SJCRH30 (cell line): ENCODE results near the gene RMND5B. TPM values are rescaled to one million over a fixed set of nuclear protein-coding genes. Genes with fewer than 3 reads are reported as not detected.
"Not testable (repeated sequence)": the region's sequence is repeated elsewhere in the genome, so short reads cannot be mapped to it uniquely, and the experiment has no call there.

Experiments
- DNase-seq, 2 experiments: peaks; one replicate each; pipeline ENCODE4 v3.0.0-alpha.2; 2015 to 2020
- H3K27ac ChIP-seq: fragments of 250-450 bp; sonication (Bioruptor Pico); 2 replicates; pipeline ENCODE4 v1.5.1; 2020; ENCODE audit warnings: mild to moderate bottlenecking, moderate library complexity
- H3K27me3 ChIP-seq: fragments of 250-450 bp; sonication (Bioruptor Pico); 2 replicates; pipeline ENCODE4 v1.5.1; 2020; ENCODE audit warnings: mild to moderate bottlenecking, moderate library complexity
- H3K36me3 ChIP-seq: fragments of 250-450 bp; sonication (Bioruptor Pico); 2 replicates; pipeline ENCODE4 v1.5.1; 2020; ENCODE audit warnings: mild to moderate bottlenecking, moderate library complexity
- H3K4me1 ChIP-seq: fragments of 250-450 bp; sonication (Bioruptor Pico); 2 replicates; pipeline ENCODE4 v1.5.1; 2020; ENCODE audit warnings: mild to moderate bottlenecking, moderate library complexity
- H3K4me3 ChIP-seq: fragments of 250-450 bp; sonication (Bioruptor Pico); 2 replicates; pipeline ENCODE4 v1.5.1; 2020; ENCODE audit warnings: mild to moderate bottlenecking, moderate library complexity
- H3K9me3 ChIP-seq: fragments of 250-450 bp; sonication (Bioruptor Pico); replicated peaks from 2 replicates; pipeline ENCODE4 v1.5.1; 2020; ENCODE audit warnings: mild to moderate bottlenecking, moderate library complexity
- total RNA-seq: library from RNA; depleted of rRNA; stranded (reverse); fragments of >200 nt; shearing (Covaris generic); gene quantifications from 2 replicates; pipeline ENCODE4 v1.2.3, GENCODE V29; 2014; rRNA removed

RMND5B gene, protein sequence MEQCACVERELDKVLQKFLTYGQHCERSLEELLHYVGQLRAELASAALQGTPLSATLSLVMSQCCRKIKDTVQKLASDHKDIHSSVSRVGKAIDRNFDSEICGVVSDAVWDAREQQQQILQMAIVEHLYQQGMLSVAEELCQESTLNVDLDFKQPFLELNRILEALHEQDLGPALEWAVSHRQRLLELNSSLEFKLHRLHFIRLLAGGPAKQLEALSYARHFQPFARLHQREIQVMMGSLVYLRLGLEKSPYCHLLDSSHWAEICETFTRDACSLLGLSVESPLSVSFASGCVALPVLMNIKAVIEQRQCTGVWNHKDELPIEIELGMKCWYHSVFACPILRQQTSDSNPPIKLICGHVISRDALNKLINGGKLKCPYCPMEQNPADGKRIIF
- 24.6 and 24.7 TPM in 2 replicates for total RNA-seq

DNA sequence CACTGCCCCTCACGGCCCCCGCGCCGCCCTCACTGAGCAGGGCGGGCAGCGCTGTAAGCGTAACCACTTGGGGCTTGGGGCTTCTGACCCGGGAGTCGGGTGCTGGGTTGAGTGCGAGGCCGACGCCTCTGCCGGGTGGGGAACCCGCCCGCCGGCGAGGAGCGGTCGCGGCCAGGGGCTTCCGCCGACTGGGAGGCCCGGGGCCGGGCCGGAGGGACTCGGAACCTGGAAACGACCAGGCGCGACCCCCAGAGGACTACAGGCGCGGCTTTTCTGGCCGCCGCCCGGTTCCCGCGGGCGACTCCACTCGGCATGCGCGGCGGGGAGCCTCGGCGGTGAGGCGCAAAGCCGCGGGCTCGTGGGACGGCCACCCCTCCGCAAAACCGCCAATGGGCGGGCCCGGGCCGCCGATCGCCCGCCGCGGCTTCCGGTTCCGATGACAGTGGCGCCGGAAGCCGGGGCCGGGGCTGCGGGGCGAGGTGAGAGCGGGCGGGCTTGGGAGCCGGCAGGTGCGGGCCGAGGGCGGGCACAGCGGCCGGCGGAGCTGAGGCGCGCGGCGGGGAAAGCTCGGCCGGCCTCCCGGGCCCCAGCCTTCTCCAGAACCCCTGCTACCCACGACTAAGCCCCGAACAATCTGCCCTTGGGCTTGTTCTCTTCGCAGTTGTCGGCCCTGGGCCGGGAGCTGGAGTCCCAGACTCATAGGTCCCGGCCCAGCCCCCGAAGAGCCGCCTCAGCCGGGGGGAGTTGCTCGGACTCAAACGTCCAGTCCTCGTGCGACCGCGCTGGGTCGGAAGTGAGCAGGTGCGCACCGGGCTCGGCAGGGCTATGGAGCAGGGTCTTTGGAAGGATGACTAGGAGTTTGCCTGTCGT is at the start of gene RMND5B:
RMND5B (plus strand) TSS at position 439 of the 870 bp plus-strand sequence. CDS start 7,106 bp downstream, outside the sequence.
- peak; percentile 84 to 87 for DNase-seq
- Histone ChIP-seq H3K27ac (peak within 1 kb of the TSS; percentile 67), H3K9me3 (no peaks in the 10 kb centered on the region), H3K27me3 (no peaks in the 10 kb centered on the region), H3K36me3 (peaks cover 10% of the 10 kb centered on the region; the same call in 1 of the 2 replicates), H3K4me1 (0 out of 2 replicates have a peak, but pooled peaks cover 4% of the 10 kb centered on the region), H3K4me3 (peak within 1 kb of the TSS; percentile 65)

DNA sequence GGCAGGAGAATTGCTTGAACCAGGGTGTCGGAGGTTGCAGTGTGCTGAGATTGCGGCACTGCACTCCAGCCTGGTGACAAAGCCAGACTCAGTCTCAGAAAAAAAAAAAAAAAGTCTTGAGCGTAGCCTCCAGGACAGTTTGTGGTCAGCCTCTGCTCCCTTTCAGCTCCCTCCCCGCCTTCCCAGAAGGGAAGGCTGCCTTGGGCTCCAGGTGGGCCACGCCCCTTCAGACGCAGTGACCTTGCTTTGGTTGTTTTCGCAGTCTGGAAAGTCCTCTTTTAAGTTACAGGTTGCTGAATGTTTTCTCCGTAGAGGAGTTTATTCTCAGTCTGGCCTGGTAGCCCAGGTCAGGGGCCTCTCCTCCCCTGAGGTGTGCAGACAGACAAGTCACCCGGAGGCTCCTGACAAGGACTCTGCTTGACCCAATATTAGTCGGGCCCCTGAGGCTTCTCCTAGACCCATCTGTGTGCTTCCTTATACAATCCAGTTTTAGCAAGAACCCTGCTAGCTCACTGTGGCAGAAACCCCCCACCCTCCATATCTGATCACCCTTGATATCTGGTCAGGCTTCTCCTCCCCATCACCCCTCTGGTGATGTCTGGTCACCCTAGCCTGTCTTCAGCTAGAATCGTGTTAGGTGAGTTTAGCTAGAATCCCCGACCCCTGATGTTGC is 49.1 kb upstream of the RMND5B start:
- H3K9me3 ChIP-seq: no peaks in the 10 kb centered on the region
- no peaks in the 10 kb centered on the region for H3K27me3 ChIP-seq
- no peak overlapping the region for H3K27ac ChIP-seq
- peaks cover 34% of the 10 kb centered on the region for H3K4me1 ChIP-seq
- no peak for DNase-seq
- no peaks in the 10 kb centered on the region for H3K36me3 ChIP-seq
- no peak overlapping the region for H3K4me3 ChIP-seq

DNA sequence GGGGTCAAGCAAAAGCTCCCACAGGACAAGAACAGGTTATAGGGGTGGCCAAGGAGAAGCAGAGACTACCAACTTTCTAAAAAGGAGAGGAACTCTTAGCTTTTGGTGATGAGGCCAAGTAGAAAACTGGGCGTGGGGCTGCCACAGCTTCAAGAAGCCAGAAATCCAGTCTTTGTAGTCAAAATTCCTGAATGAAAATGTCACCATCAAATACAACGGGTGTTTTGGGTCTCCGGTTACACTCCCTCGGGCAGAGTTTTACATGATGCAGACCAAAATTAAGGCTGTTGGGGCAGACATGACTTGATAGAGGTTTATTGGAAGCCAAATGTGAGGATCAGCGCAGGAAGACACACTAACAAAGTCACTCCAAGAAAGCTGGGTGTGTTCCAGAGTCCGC is 46.9 kb upstream of the RMND5B start:
- Histone ChIP-seq H3K36me3 (no peaks in the 10 kb centered on the region), H3K27ac (no peak overlapping the region), H3K4me3 (no peak overlapping the region), H3K9me3 (no peaks in the 10 kb centered on the region), H3K4me1 (peaks cover 18% of the 10 kb centered on the region), H3K27me3 (no peaks in the 10 kb centered on the region)
- DNase-seq: peak; percentile 27 to 51

DNA sequence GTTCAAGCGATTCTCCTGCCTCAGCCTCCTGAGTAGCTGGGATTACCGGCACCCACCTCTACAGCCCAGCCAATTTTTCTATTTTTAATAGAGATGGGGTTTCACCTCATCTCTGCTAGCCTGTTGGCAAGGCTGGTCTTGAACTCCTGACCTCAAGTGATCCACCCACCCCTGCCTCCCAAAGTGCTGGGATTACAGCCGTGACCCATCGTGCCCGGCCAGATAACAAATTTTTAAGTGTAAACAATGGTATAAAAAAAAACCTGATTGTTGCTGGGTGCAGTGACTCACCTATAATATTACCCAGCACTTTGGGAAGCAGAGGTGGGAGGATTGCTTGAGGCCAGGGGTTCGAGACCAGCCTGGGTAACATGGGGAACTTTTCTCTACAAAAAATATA is 45.5 kb upstream of the RMND5B start:
- Histone ChIP-seq H3K36me3 (no peaks in the 10 kb centered on the region), H3K27ac (no peak overlapping the region), H3K4me1 (peaks cover 18% of the 10 kb centered on the region), H3K9me3 (no peaks in the 10 kb centered on the region), H3K27me3 (no peaks in the 10 kb centered on the region), H3K4me3 (no peak overlapping the region)
- no peak for DNase-seq

DNA sequence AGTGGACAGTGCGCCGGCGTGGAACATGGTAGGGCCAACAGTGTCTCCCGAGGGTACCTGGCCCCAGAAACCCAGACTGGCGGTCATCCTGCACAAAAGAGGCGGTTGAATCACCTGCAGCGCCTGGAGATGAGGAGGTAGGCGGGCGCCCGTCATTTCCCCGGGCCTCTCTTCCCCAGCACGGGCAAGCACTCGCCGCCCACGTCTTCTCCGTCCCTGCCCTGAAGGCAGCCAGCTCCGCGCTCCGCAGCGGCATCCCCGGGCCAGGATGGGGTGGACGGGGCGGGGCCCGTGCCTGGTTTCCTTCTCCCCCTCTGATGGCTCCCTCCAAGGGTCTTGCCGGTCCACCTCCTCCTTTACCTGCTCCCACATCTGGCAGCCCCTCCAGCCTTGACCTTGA is 44.5 kb upstream of the RMND5B start:
- no peaks in the 10 kb centered on the region for H3K9me3 ChIP-seq
- H3K27ac ChIP-seq: no peak overlapping the region
- no peaks in the 10 kb centered on the region for H3K36me3 ChIP-seq
- peaks cover 18% of the 10 kb centered on the region for H3K4me1 ChIP-seq
- H3K4me3 ChIP-seq: no peak overlapping the region
- H3K27me3 ChIP-seq: no peaks in the 10 kb centered on the region
- DNase-seq: no peak

DNA sequence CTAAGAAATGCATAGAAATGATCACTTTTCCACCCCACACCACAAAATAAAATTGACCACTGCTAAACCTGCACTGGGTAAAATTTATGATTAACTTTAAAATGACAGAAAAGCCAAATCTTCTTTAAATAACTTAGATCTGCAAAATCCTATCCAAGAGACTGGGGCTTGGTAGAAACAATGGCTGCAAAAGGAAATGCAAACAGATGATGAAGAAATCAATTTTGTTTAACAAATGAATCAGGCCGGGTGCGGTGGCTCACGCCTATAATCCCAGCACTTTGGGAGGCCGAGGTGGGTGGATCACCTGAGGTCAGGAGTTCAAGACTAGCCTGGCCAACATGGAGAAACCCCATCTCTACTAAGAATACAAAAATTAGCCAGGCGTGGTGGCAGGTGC is 43.6 kb upstream of the RMND5B start:
- peaks cover 18% of the 10 kb centered on the region for H3K4me1 ChIP-seq
- not testable (repeated sequence) for H3K9me3 ChIP-seq, DNase-seq, H3K36me3 ChIP-seq, H3K27me3 ChIP-seq, H3K27ac ChIP-seq, H3K4me3 ChIP-seq

DNA sequence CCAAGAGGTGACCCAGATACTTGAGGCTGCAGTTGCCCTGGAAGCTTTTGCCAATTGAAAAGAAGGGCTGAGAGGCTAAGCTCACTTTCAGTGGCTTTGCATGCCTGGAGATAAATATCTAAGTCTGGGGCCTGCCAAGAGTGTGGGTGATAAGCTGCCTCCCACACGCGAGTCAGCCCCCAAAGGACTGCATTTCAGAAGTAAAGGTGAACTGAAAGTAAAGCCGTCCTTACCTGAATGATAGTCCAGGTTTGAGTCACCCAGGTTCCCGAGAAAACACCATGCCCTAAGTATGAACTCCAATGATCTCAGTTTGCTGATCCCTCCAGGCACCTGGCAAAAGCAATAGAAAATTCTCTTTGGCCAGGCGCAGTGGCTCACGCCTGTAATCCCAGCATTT is 40.0 kb upstream of the RMND5B start:
- H3K27ac ChIP-seq: no peak overlapping the region
- no peaks in the 10 kb centered on the region for H3K36me3 ChIP-seq
- no peaks in the 10 kb centered on the region for H3K27me3 ChIP-seq
- H3K4me3 ChIP-seq: no peak overlapping the region
- DNase-seq: no peak
- no peaks in the 10 kb centered on the region; the same call in 1 of the 2 replicates for H3K9me3 ChIP-seq
- H3K4me1 ChIP-seq: no peaks in the 10 kb centered on the region

DNA sequence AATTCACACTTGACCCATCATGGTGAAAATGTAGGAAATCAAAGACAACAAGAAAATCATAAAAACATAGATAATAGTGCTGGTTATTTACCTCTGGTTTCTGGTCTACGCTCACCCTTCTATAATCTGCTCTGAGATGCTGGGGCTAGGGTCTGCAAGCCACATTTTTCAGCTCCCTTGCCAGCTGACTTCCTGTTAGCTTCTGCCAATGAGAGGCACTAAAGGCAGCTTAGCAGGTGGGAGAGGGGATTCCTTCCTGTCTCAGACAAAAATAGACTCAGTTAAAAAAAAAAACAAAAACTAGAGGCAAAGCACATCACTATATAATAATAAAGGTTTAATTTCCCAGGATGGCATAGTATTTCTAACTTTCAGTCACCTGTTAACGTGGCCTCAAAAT is 37.7 kb upstream of the RMND5B start:
- H3K36me3 ChIP-seq: no peaks in the 10 kb centered on the region
- no peaks in the 10 kb centered on the region for H3K27me3 ChIP-seq
- no peaks in the 10 kb centered on the region for H3K4me1 ChIP-seq
- H3K27ac ChIP-seq: no peak overlapping the region
- H3K4me3 ChIP-seq: no peak overlapping the region
- H3K9me3 ChIP-seq: no peaks in the 10 kb centered on the region; the same call in 1 of the 2 replicates
- no peak for DNase-seq

DNA sequence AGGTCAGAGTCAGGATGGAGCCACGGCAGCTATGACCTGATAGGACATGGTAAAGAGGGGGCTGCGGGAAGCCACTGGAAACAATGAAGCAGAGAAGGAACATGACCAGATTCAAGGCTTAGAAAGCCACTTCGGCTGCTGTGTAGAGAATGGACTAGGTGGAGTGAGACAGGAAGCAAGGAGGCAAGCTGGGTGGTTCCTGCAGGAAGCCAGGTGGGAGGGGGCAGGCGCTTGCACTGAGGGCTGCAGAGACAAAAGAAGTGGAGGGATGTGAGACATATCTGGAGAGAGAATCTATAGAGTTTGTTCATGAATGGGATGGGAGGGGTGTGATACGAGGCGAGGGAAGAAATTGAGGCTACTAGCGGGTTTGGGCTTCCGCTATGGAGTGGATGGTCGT is 36.5 kb upstream of the RMND5B start:
- H3K36me3 ChIP-seq: no peaks in the 10 kb centered on the region
- no peaks in the 10 kb centered on the region for H3K27me3 ChIP-seq
- no peaks in the 10 kb centered on the region; the same call in 1 of the 2 replicates for H3K9me3 ChIP-seq
- no peak overlapping the region for H3K4me3 ChIP-seq
- H3K4me1 ChIP-seq: no peaks in the 10 kb centered on the region
- H3K27ac ChIP-seq: no peak overlapping the region
- no peak for DNase-seq

DNA sequence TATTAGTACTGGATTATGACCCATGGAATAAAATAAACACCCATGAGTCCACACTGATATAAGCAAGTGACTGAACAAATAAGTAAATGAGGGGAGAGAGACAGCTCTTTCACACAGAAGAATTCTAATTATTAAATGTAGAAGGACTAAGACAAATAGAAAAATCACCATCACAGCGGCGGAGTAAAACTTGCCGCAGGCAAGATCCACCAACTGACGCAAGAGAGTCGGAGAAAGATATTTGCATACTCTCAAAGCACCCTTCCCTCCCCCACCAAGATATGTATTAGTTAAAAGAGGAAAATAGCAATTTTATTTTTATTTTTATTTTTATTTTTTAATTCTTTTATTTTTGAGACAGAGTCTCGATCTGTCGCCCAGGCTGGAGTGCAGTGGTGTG is 32.1 kb upstream of the RMND5B start:
- Histone ChIP-seq H3K27ac (no peak overlapping the region), H3K4me1 (no peaks in the 10 kb centered on the region), H3K4me3 (no peak overlapping the region), H3K9me3 (no peaks in the 10 kb centered on the region), H3K27me3 (no peaks in the 10 kb centered on the region), H3K36me3 (no peaks in the 10 kb centered on the region)
- DNase-seq: no peak

DNA sequence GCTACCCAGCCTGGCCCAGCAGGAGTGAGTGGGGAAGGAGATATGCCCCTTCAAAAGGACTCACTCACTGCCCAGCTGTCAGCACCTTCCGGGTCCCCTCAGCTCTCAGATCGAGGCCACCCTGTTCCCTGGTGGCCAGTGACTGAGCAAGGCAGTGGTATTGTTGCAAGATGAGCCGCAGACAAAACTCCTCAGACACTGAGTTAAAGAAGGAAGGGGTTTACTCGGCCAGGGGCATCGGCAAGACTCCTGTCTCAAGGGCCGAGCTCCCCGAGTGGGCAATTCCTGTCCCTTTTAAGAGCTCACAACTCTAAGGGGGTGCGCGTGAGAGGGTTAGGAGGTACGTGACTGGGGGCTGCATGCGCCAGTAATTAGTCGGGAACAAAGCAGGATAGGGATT is 27.2 kb upstream of the RMND5B start:
- H3K9me3 ChIP-seq: no peaks in the 10 kb centered on the region
- no peaks in the 10 kb centered on the region for H3K36me3 ChIP-seq
- H3K4me1 ChIP-seq: peaks cover 13% of the 10 kb centered on the region
- H3K27me3 ChIP-seq: no peaks in the 10 kb centered on the region
- DNase-seq: no peak
- no peak overlapping the region for H3K27ac ChIP-seq
- no peak overlapping the region for H3K4me3 ChIP-seq

DNA sequence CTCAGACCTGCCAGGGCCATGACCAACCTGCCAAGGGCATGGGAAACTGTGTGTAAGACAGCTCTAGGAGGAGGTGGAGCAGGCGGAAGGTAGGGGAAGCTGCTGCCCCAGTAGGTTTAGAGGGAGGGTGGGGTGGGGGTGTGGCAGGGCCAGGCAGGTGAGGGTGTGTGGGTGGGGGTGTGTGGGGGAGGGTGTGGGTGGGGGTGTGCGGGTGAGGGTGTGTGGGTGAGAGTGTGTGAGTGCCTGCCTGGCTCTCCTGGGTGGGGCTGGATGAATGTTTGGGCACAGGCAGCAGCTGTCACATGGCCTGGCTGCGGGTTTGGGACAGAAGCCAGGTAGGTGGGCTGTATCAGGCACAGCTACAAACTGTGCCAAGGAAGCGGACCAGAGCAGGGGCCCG is 26.3 kb upstream of the RMND5B start:
- Histone ChIP-seq H3K27me3 (no peaks in the 10 kb centered on the region), H3K36me3 (no peaks in the 10 kb centered on the region), H3K9me3 (no peaks in the 10 kb centered on the region), H3K27ac (no peak overlapping the region), H3K4me1 (peaks cover 13% of the 10 kb centered on the region), H3K4me3 (no peak overlapping the region)
- peak; percentile 48 to 64 for DNase-seq

DNA sequence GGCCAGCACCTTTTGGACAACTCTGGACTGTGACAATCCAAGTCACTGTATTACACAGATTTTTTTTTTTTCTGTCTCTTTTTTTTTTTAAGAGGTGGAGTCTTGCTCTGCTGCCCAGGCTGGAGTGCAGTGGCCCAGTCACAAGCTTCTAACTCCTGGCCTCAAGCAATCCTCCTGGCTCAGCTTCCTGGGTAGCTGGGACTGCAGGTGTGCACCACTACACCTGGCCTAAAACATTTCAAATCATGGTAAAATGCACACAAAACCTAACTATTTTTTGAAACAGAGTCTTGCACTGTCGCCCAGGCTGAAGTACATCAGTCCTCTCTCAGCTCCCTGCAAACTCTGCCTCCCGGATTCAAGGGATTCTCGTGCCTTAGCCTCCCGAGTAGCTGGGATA is 24.7 kb upstream of the RMND5B start:
- peaks cover 13% of the 10 kb centered on the region for H3K4me1 ChIP-seq
- no peak overlapping the region for H3K4me3 ChIP-seq
- H3K27me3 ChIP-seq: no peaks in the 10 kb centered on the region
- no peak overlapping the region for H3K27ac ChIP-seq
- H3K9me3 ChIP-seq: no peaks in the 10 kb centered on the region
- no peaks in the 10 kb centered on the region for H3K36me3 ChIP-seq
- DNase-seq: no peak

DNA sequence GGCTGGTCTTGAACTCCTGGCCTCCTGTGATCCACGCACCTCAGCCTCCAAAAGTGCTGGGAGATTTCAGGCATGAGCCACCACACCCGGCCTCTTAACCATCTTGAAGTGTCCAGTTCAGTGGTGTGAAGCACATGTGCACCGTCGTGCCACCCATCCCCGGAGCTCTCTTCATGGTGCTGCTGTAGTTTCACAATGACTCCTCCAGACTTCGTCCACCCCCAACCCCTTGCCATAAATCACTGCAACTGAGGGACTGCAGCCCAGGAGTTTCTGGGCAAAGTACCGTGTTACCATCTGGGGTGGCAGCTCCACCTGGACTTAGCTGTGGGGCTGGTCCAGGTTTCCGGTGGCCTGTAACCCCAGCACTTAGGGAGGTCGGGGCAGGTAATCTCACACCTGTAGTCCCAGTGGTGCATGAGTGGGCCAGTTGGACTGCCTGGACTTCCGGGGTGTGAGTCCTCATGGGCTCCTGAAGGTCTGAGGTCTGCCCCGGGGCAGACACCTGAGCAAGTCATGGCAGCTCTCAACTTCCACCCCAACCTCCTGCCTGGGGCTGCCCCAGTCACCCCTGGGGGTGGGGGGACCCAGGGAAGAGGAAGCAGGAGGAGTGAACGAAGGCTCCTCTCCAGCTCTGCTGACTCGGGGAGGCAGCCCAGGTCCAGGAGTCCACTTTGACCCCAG is 24.1 kb upstream of the RMND5B start:
- H3K4me1 ChIP-seq: peaks cover 13% of the 10 kb centered on the region
- no peak overlapping the region for H3K4me3 ChIP-seq
- no peaks in the 10 kb centered on the region for H3K27me3 ChIP-seq
- H3K36me3 ChIP-seq: no peaks in the 10 kb centered on the region
- H3K27ac ChIP-seq: no peak overlapping the region
- no peak for DNase-seq
- H3K9me3 ChIP-seq: no peaks in the 10 kb centered on the region
